Measurements from ENCODE around the gene SECISBP2L. TPM values are rescaled to one million over a fixed set of nuclear protein-coding genes. Genes with fewer than 3 reads are reported as not detected.
"Not testable (repeated sequence)": the region's sequence is repeated elsewhere in the genome, so short reads cannot be mapped to it uniquely, and the experiment has no call there.

SECISBP2L gene
- total RNA-seq, 1 experiment from 2014 or later: 28.5 TPM

DNA sequence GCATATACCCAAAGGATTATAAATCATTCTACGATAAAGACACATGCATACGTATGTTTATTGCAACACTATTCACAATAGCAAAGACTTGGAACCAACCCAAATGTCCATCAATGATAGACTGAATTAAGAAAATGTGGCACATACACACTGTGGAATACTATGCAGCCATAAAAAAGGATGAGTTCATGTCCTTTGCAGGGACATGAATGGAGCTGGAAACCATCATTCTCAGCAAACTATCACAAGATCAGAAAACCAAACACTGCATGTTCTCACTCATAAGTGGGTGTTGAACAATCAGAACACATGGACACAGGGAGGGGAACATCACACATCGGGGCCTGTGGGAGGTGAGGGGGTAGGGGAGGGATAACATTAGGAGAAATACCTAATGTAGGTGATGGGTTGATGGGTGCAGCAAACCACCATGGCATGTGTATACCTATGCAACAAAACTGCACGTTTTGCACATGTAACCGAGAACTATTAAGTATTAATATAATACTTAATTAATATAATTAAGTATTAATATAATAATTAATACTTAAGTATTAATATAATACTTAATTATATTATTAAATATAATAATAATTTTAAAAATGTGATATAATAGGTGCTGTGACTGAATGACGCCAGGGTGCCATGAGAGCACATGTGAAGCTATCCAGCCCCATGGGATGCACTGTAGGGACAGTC, 28.5 kb upstream of the SECISBP2L start:
- H3K4me3 ChIP-seq; DNase-seq (ENCODE audit: low read depth in 1 of 2, low spot score in 2 of 2); H3K27ac ChIP-seq; H3K36me3 ChIP-seq; H3K4me1 ChIP-seq (replicated peaks); H3K27me3 ChIP-seq (replicated peaks); H3K9me3 ChIP-seq (replicated peaks): not testable (repeated sequence)

DNA sequence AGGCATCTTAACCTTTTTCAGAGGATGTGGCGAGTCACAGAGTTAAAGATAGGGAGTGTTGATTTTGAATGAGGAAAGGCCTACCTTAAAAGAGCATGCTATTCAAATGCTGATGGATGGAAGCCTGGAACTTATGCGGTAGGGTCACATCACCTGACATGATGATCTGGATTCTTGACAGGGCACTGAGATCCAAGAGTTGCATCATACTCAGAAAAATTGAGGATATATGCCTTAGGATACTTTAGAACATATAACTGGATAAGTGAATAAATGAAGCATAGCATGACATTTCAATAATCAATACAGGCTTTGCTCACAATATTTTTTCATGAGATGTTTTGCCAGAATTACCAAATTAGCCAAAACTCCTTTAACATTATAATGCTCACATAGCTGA, 20.1 kb upstream of the SECISBP2L start:
- H3K9me3 ChIP-seq (replicated peaks): no peaks in the 10 kb centered on the region
- H3K4me3 ChIP-seq: no peak overlapping the region
- no peaks in the 10 kb centered on the region for H3K4me1 ChIP-seq (replicated peaks)
- 0 out of 2 replicates have a peak, but pooled peaks cover 6% of the 10 kb centered on the region for H3K27me3 ChIP-seq (replicated peaks)
- no peak overlapping the region for H3K27ac ChIP-seq
- H3K36me3 ChIP-seq: no peaks in the 10 kb centered on the region
- no peak for DNase-seq (ENCODE audit: low read depth in 1 of 2, low spot score in 2 of 2)

DNA sequence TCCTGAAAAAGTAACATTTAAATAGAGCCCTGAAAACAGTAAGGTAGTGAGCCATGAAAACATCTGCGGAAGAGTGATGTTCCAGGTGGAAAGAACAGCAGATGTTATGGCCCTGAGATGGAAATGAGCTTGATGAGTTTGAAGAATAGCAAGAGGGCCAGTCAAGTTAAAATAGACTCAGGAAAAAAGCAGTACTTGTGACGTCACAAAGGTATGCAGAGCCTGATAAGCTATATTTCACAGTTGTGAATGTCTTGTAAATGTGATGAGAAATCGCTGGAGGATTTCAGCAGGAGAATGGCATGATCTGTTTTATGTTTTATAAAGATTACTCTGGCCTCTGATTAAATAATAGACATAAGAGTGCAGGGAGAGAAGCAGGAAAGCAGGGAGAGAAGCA, 18.6 kb upstream of the SECISBP2L start:
- DNase-seq (ENCODE audit: low read depth in 1 of 2, low spot score in 2 of 2): no peak

DNA sequence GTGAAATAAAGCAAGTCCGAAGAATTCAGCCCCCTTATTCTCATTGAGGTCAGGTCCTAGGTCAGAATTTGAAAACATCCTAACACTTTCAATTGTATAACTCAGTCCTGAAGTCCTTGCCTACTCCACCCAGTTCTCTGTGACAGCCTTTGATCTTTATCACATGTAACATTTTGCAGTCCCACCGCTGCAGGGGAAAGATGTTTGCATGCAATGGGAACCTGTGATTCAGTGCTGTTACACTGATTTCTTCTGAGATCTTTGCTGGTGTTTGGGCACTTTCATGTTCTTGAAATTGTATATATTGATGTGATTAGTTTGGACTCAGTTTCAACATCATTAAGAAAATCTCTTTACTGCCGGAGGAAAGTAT, 18.0 kb upstream of the SECISBP2L start:
- H3K9me3 ChIP-seq (replicated peaks): no peaks in the 10 kb centered on the region
- H3K27ac ChIP-seq: no peak overlapping the region
- H3K4me3 ChIP-seq: no peak overlapping the region

More for the DNA sequence above, 18.6 kb upstream of the SECISBP2L start:
- Histone ChIP-seq H3K9me3 (replicated peaks) (no peaks in the 10 kb centered on the region), H3K4me3 (no peak overlapping the region), H3K36me3 (no peaks in the 10 kb centered on the region), H3K27me3 (replicated peaks) (0 out of 2 replicates have a peak, but pooled peaks cover 6% of the 10 kb centered on the region), H3K4me1 (replicated peaks) (peaks cover 5% of the 10 kb centered on the region; the same call in 1 of the 2 replicates), H3K27ac (no peak overlapping the region)

DNA sequence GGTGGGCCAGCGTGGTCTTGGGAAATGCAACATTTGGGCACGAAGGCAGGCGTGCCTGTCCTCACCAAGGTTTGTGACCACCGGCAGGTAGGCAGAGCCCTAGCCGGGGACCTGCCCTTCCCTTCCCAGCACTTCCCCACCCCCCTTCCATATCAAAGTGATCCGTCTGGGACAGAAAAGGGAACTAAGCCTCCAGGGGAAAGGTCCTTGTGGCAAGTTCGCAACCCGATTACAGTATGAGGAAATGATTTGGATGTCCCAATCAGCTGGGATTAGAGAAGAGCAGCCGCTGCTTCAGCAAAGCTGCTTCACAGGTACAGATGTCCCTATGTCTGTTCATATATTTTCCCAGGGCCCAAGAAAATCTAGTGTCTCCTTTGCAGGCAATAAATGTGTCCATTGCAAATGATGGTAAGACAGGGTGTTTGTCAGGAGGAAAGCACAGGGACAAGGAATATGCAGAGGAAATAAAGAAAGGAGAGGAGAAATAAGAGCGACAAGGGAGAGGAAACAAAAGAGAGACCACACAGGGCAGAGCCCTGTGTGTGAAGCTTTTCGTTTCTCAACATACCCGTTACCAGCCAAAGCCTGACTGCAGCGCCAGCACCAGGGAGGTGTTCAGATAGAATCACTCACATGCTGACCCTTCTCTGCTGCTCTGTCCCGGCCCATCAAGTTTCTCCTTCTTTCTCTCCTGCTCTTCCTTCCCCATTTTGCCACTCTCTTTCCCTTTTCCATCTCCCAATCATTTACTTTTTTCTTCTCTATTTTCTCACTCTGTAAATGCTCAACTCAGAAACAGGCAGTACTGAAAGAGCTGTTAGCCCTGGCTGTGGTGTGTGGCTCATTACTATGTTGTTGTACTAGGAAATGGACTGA, 17.4 kb upstream of the SECISBP2L start:
- no peaks in the 10 kb centered on the region for H3K36me3 ChIP-seq
- no peak overlapping the region for H3K4me3 ChIP-seq
- H3K27ac ChIP-seq: no peak overlapping the region
- peaks cover 5% of the 10 kb centered on the region; the same call in 1 of the 2 replicates for H3K4me1 ChIP-seq (replicated peaks)
- no peak for DNase-seq (ENCODE audit: low read depth in 1 of 2, low spot score in 2 of 2)
- no peaks in the 10 kb centered on the region for H3K27me3 ChIP-seq (replicated peaks)
- H3K9me3 ChIP-seq (replicated peaks): no peaks in the 10 kb centered on the region

More for the DNA sequence above, 18.0 kb upstream of the SECISBP2L start:
- Histone ChIP-seq H3K4me1 (replicated peaks) (peaks cover 5% of the 10 kb centered on the region; the same call in 1 of the 2 replicates), H3K27me3 (replicated peaks) (no peaks in the 10 kb centered on the region), H3K36me3 (no peaks in the 10 kb centered on the region)
- no peak for DNase-seq (ENCODE audit: low read depth in 1 of 2, low spot score in 2 of 2)

DNA sequence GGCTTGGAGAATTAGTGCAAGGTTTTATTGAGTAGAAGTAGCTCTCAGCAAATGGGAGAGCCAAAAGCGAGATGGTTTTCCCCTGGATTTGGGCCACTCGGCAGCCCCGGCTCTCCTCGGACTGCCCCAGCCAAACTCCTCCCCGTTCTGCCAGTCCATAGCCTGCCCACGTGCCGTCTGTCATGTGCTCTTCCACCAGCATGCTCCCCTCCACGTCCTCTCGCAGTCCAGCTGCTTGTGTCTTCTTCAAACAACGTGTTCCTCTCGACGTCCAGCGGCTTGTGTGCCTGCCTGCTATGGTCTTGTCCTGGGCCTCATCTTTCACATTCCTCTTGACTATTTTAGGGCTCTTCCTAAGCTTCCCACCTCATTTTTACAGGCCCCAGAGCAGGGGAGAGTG, 16.7 kb upstream of the SECISBP2L start:
- H3K27me3 ChIP-seq (replicated peaks): no peaks in the 10 kb centered on the region
- no peak overlapping the region for H3K4me3 ChIP-seq
- H3K9me3 ChIP-seq (replicated peaks): no peaks in the 10 kb centered on the region
- H3K27ac ChIP-seq: no peak overlapping the region
- no peak for DNase-seq (ENCODE audit: low read depth in 1 of 2, low spot score in 2 of 2)
- H3K36me3 ChIP-seq: no peaks in the 10 kb centered on the region
- peaks cover 5% of the 10 kb centered on the region; the same call in 1 of the 2 replicates for H3K4me1 ChIP-seq (replicated peaks)

DNA sequence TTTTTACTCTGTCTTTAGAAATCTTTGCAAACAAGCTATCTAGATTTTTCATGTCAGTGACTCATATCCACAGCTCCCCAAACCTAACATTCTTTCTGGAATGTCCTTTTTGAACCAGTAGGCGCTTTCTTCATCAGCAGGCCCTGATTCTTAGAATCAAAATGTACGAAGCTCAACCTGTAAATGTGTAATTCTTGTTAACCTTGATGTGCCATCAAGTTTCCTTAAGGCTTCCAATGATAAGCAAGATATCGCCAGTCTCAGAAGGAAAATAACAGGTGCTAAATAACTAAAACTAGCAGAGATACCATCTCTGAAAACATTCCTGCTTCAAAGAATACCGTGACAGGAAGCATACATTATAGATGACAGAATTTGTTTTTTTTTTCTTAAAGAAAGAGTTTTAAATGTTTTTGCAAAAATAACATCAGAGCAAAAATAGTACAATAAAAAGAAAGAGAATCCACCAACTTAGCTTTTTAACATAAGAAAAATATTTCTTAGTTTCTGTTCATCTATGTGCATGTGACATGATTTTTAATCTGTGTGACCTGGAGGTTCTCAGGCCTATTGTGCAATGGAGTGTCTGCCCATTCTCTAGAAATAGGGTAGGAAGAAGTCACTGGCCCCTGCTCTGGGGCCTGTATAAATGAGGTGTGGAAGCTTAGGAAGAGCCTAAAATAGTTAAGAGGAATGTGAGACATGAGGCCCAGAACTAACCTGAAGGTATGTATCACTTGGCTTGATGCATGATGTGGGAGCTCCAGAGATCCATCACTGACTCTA, 14.7 kb upstream of the SECISBP2L start:
- peaks cover 5% of the 10 kb centered on the region; the same call in 1 of the 2 replicates for H3K4me1 ChIP-seq (replicated peaks)
- no peaks in the 10 kb centered on the region for H3K27me3 ChIP-seq (replicated peaks)
- H3K36me3 ChIP-seq: no peaks in the 10 kb centered on the region
- H3K9me3 ChIP-seq (replicated peaks): no peaks in the 10 kb centered on the region
- DNase-seq (ENCODE audit: low read depth in 1 of 2, low spot score in 2 of 2): no peak
- H3K27ac ChIP-seq: no peak overlapping the region
- H3K4me3 ChIP-seq: no peak overlapping the region

DNA sequence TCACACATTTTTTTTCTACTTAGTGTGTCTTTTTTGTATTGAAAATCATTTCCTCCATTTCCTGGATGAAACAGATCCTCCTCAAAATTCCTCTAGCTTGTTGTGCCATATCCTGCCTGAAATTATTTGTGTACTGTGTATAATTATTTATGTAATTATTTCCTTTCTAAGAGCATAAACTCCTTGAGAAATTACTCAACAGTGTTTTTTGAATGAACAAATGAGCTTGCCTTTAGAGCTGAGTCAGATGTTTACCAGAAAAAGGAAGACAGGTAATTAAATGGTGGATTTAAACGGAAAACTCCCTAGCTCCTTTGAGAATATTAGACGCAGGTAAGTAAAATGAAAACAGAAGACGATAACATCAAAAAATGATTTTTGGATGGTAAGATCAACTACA, 13.2 kb upstream of the SECISBP2L start:
- Histone ChIP-seq H3K36me3 (no peaks in the 10 kb centered on the region), H3K27ac (no peak overlapping the region), H3K4me1 (replicated peaks) (peaks cover 5% of the 10 kb centered on the region; the same call in 1 of the 2 replicates), H3K27me3 (replicated peaks) (no peaks in the 10 kb centered on the region), H3K9me3 (replicated peaks) (no peaks in the 10 kb centered on the region), H3K4me3 (no peak overlapping the region)
- no peak for DNase-seq (ENCODE audit: low read depth in 1 of 2, low spot score in 2 of 2)

DNA sequence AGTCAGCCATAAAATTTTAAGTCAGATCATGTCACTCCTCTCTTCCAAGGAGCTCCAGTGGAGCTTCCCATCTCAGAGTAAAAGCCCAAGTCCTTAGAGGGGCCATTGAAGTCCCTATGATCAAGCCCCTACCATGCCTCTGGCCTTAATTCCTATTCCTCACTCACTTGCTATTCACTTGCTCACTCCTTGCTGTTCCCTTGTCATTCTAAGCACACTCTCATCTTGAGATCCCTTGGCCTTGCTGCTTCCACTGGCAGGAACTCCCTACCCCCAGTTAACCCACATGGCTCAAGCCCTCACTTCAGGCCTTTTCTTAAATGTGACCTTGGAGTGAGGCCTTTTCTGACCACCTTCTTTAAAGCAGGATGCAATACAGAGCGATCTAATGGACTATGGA, 12.3 kb upstream of the SECISBP2L start:
- Histone ChIP-seq H3K9me3 (replicated peaks) (no peaks in the 10 kb centered on the region), H3K27ac (no peak overlapping the region), H3K4me1 (replicated peaks) (peaks cover 5% of the 10 kb centered on the region; the same call in 1 of the 2 replicates), H3K4me3 (no peak overlapping the region), H3K27me3 (replicated peaks) (no peaks in the 10 kb centered on the region), H3K36me3 (no peaks in the 10 kb centered on the region)
- no peak for DNase-seq (ENCODE audit: low read depth in 1 of 2, low spot score in 2 of 2)

DNA sequence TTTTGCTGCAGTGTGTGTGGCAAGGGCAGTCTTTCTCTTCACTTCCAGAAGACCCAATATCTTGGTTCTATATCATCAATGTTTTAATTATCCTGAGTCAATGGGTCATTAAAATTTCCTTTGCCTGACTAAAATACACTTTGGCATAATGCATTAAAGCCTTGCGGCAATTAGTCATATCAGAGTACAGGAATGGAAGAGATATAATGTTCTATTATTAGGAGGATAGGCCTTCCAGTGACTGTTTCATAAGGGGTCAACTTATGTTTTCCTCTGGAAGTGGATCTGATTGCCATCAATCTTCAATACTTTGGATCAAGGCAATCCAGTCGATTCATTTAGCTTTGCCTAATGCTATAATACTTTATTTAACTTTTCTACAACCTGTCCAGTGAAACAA, 9.4 kb upstream of the SECISBP2L start:
- H3K9me3 ChIP-seq (replicated peaks): no peaks in the 10 kb centered on the region
- no peak for DNase-seq (ENCODE audit: low read depth in 1 of 2, low spot score in 2 of 2)
- H3K36me3 ChIP-seq: no peaks in the 10 kb centered on the region

DNA sequence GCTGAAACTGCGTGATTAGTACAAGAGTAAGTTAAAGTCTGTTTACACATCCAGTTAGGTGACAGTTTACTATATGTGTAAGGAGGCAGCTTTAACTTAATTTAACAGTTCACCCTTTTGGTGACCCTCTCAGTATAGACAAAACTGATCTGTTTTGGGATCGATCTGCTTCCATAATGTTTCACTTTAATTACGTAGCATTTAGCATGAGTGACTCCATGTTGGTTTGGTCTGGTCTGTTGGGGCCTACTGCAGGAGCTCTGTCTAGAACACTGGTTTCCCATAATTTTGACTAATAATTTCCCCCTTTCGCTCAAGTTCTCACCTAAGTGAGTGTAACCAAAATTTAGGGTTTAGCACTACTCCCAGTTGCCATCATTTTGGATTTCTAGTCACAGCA, 6.4 kb upstream of the SECISBP2L start:
- H3K4me1 ChIP-seq (replicated peaks): no peaks in the 10 kb centered on the region
- no peak for DNase-seq (ENCODE audit: low read depth in 1 of 2, low spot score in 2 of 2)
- no peaks in the 10 kb centered on the region for H3K9me3 ChIP-seq (replicated peaks)
- no peaks in the 10 kb centered on the region for H3K27me3 ChIP-seq (replicated peaks)
- no peaks in the 10 kb centered on the region for H3K36me3 ChIP-seq
- no peak overlapping the region for H3K4me3 ChIP-seq
- no peak overlapping the region for H3K27ac ChIP-seq

More for the DNA sequence above, 9.4 kb upstream of the SECISBP2L start:
- H3K27me3 ChIP-seq (replicated peaks): no peaks in the 10 kb centered on the region
- H3K4me1 ChIP-seq (replicated peaks): peaks cover 5% of the 10 kb centered on the region; the same call in 1 of the 2 replicates
- H3K4me3 ChIP-seq: no peak overlapping the region
- H3K27ac ChIP-seq: no peak overlapping the region

DNA sequence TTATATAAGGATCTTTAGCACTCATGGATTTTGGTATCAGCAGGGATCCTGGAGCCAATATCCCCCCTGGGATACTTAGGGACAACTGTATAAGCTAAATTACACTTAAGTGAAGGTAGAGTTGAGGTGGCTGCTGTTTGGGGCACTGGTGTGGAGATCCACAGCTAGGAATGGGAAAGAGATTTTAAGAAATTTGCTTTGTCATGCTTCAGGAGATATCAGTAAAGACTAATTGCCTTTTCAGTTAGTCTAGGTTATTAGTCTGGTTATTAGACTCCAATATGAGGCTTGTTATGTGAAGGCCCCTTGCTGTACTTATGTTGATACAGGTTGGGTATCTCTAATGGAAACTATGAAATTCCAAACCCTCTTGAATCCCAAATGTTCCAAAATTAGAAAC, 1.2 kb upstream of the SECISBP2L start:
- Histone ChIP-seq H3K27ac (no peak overlapping the region), H3K27me3 (replicated peaks) (no peaks in the 10 kb centered on the region), H3K9me3 (replicated peaks) (no peaks in the 10 kb centered on the region), H3K36me3 (no peaks in the 10 kb centered on the region), H3K4me1 (replicated peaks) (peaks cover 11% of the 10 kb centered on the region), H3K4me3 (no peak overlapping the region)
- DNase-seq (ENCODE audit: low read depth in 1 of 2, low spot score in 2 of 2): no peak

DNA sequence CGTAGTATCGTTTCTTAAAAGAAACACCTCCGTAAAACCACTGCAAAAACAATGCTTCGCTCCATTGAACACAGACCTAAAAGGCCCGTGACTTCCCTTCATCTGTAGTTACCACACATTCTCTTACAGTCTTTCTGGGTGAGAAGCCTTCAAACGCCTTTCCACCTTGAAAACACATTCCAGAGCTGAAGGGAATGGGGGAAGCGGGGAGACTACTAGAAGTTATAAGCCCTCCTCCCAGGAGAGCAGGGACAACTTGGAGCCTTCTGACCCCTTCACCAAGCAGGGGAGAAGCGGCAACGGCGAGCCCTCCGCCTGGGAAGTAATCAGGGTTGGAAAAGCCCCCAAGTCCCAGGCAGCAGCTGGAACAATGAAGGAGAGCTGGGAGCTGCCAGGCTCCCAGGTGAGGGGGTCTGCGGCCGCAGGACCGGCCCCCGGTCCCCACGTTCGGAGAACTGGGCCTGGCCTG, 461 bp downstream of the SECISBP2L start:
- no peaks in the 10 kb centered on the region for H3K27me3 ChIP-seq (replicated peaks)

More for the DNA sequence above, 461 bp downstream of the SECISBP2L start:
- no peaks in the 10 kb centered on the region for H3K9me3 ChIP-seq (replicated peaks)
- peak overlapping the region; percentile 92 for H3K4me3 ChIP-seq
- H3K4me1 ChIP-seq (replicated peaks): peaks cover 11% of the 10 kb centered on the region
- peak overlapping the region; percentile 15; the same call in 1 of the 2 replicates for H3K27ac ChIP-seq
- no peaks in the 10 kb centered on the region for H3K36me3 ChIP-seq
- DNase-seq (ENCODE audit: low read depth in 1 of 2, low spot score in 2 of 2): no peak

Measured in SJSA1 (cell line).